ENCODE measurements around the gene RPS21. TPM values are rescaled to one million over a fixed set of nuclear protein-coding genes. Genes with fewer than 3 reads are reported as not detected.

Gene RPS21
- total RNA-seq, 1 donor from 2014 or later: 1,629 TPM

DNA sequence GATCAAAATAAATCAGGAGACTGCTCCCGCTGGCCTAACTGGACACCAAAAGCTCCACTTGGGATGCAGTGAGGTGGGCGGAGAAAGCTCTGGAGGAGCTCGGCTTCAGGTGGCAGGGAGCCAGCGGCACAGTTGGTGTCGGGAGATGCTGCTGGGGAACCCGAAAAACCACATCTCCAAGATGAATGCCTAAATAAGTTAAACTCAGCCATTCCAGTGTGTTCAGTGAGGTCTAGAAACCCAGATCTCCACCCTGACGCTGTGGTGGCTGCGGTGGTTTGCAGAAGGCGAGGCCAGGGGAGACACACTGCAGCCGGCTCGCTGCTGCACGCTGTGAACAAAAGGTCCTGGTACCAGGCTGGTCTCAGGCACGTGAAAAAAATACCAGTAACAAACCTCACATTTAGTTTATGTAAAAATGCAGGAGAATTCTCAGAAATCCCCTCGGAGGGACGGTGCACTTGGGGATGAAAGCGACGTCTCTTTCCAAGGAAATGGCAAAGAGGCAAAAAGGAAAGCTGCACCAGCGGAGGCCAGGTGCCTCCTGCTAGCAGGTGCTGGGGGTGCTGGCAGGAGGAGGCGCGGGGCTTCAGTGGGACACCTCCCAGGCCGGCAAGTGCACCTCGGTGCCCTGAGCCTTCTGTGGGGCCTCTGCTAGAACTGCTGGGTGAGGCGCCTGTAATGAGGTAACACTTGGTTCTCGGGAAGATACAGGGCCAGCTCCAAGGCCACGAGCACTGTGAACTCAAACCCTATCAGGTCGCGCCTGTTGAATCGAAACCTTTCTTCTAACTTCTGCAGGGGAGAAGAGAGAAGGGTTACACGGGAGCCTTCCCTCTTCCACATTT lies 3.6 kb downstream of the RPS21 start:
- H3K4me3 ChIP-seq: no peak overlapping the region
- no peak for DNase-seq (ENCODE audit: low spot score)
- no peaks in the 10 kb centered on the region for H3K9me3 Mint-ChIP-seq
- no peak overlapping the region for H3K27ac Mint-ChIP-seq
- H3K4me2 ChIP-seq: no peak overlapping the region
- H3K4me1 Mint-ChIP-seq: peaks cover 19% of the 10 kb centered on the region
- H3K27me3 Mint-ChIP-seq (ENCODE audit: insufficient read depth, low read depth): peaks cover 8% of the 10 kb centered on the region
- peaks cover 40% of the 10 kb centered on the region for H3K79me2 ChIP-seq (ENCODE audit: low read depth)
- no peak overlapping the region for H3K9ac ChIP-seq
- no peaks in the 10 kb centered on the region for H3K27me3 ChIP-seq
- peak overlapping the region; percentile 65 for H3K4me3 Mint-ChIP-seq
- no peaks in the 10 kb centered on the region for H3K9me3 ChIP-seq (ENCODE audit: low read depth)
- H3F3A ChIP-seq (ENCODE audit: low read depth): peaks cover 24% of the 10 kb centered on the region
- H3K27ac ChIP-seq: no peak overlapping the region
- H3K36me3 ChIP-seq: peaks cover 8% of the 10 kb centered on the region
- no peak for TF ChIP-seq EZH2phosphoT487 (IDR thresholded peaks at IDR 0.05)
- TF ChIP-seq EZH2 (IDR thresholded peaks at IDR 0.05): no peak
- TF ChIP-seq, protein P1, sequence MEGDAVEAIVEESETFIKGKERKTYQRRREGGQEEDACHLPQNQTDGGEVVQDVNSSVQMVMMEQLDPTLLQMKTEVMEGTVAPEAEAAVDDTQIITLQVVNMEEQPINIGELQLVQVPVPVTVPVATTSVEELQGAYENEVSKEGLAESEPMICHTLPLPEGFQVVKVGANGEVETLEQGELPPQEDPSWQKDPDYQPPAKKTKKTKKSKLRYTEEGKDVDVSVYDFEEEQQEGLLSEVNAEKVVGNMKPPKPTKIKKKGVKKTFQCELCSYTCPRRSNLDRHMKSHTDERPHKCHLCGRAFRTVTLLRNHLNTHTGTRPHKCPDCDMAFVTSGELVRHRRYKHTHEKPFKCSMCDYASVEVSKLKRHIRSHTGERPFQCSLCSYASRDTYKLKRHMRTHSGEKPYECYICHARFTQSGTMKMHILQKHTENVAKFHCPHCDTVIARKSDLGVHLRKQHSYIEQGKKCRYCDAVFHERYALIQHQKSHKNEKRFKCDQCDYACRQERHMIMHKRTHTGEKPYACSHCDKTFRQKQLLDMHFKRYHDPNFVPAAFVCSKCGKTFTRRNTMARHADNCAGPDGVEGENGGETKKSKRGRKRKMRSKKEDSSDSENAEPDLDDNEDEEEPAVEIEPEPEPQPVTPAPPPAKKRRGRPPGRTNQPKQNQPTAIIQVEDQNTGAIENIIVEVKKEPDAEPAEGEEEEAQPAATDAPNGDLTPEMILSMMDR (IDR thresholded peaks at IDR 0.05): no peak
- peaks cover 7% of the 10 kb centered on the region for H3K36me3 Mint-ChIP-seq
- peaks cover 13% of the 10 kb centered on the region for H3K4me1 ChIP-seq
- peaks cover 37% of the 10 kb centered on the region for H4K20me1 ChIP-seq (ENCODE audit: low read depth)
- H2AFZ ChIP-seq (replicated peaks): no peak overlapping the region

- Mint-ChIP-seq H3K4me3 (no peak overlapping the region), H3K9me3 (no peaks in the 10 kb centered on the region), H3K27ac (no peak overlapping the region), H3K4me1 (peaks cover 13% of the 10 kb centered on the region), H3K27me3 (ENCODE audit: insufficient read depth, low read depth) (peaks cover 8% of the 10 kb centered on the region), H3K36me3 (peaks cover 7% of the 10 kb centered on the region)
- H3K27ac ChIP-seq: no peak overlapping the region
- H3K9ac ChIP-seq: no peak overlapping the region
- H3K4me3 ChIP-seq: no peak overlapping the region
- peaks cover 31% of the 10 kb centered on the region for H3K79me2 ChIP-seq (ENCODE audit: low read depth)
- no peak for DNase-seq (ENCODE audit: low spot score)
- H3K36me3 ChIP-seq: peaks cover 8% of the 10 kb centered on the region
- no peak overlapping the region for H2AFZ ChIP-seq (replicated peaks)
- no peaks in the 10 kb centered on the region for H3K27me3 ChIP-seq
- no peak overlapping the region for H3K4me2 ChIP-seq
- H3F3A ChIP-seq (ENCODE audit: low read depth): peaks cover 24% of the 10 kb centered on the region
- peaks cover 12% of the 10 kb centered on the region for H3K4me1 ChIP-seq
- H4K20me1 ChIP-seq (ENCODE audit: low read depth): peaks cover 37% of the 10 kb centered on the region
- TF ChIP-seq EZH2 (IDR thresholded peaks at IDR 0.05): no peak
- TF ChIP-seq, protein P1 (IDR thresholded peaks at IDR 0.05): no peak
- no peak for TF ChIP-seq EZH2phosphoT487 (IDR thresholded peaks at IDR 0.05)
- H3K9me3 ChIP-seq (ENCODE audit: low read depth): no peaks in the 10 kb centered on the region
These were observed 4.5 kb downstream of the RPS21 start for GRCh38 chr20:62391165-62392076.

GRCh38 chr20:62392077-62392418 lies 5.1 kb downstream of the RPS21 start:
- DNase-seq (ENCODE audit: low spot score): no peak
- Histone ChIP-seq H3K79me2 (ENCODE audit: low read depth) (peaks cover 27% of the 10 kb centered on the region), H4K20me1 (ENCODE audit: low read depth) (peaks cover 37% of the 10 kb centered on the region), H3K9me3 (ENCODE audit: low read depth) (no peaks in the 10 kb centered on the region), H3K27me3 (no peaks in the 10 kb centered on the region), H3K27ac (no peak overlapping the region), H2AFZ (replicated peaks) (no peak overlapping the region), H3K4me3 (no peak overlapping the region), H3K9ac (no peak overlapping the region), H3K4me2 (no peak overlapping the region), H3F3A (ENCODE audit: low read depth) (peaks cover 24% of the 10 kb centered on the region), H3K36me3 (peaks cover 8% of the 10 kb centered on the region), H3K4me1 (peaks cover 12% of the 10 kb centered on the region)
- Mint-ChIP-seq H3K27me3 (ENCODE audit: insufficient read depth, low read depth) (peaks cover 8% of the 10 kb centered on the region), H3K9me3 (no peaks in the 10 kb centered on the region), H3K36me3 (peaks cover 7% of the 10 kb centered on the region), H3K4me1 (peaks cover 13% of the 10 kb centered on the region), H3K4me3 (no peak overlapping the region), H3K27ac (no peak overlapping the region)
- TF ChIP-seq EZH2phosphoT487 (IDR thresholded peaks at IDR 0.05) (no peak), EZH2 (IDR thresholded peaks at IDR 0.05) (no peak)
- TF ChIP-seq, protein P1 (IDR thresholded peaks at IDR 0.05): no peak
